Endothelial cell (in vitro differentiated cells): ENCODE measurements around the gene CARD10. TPM values are rescaled to one million over a fixed set of nuclear protein-coding genes. Genes with fewer than 3 reads are reported as not detected.

Experiments used
- DNase-seq: peaks from one replicate; pipeline ENCODE4 v3.0.0; 2021; ENCODE audit warnings: low spot score
- H3K27ac Mint-ChIP-seq: one replicate; pipeline ENCODE4 v1.8.0; 2021; ENCODE audit warnings: mixed read lengths, inconsistent platforms; ENCODE audit not compliant: unreplicated experiment
- H3K27me3 Mint-ChIP-seq: one replicate; pipeline ENCODE4 v1.8.0; 2021; ENCODE audit warnings: mild to moderate bottlenecking, moderate library complexity, mixed read lengths, inconsistent platforms; ENCODE audit not compliant: unreplicated experiment
- H3K36me3 Mint-ChIP-seq: one replicate; pipeline ENCODE4 v1.8.0; 2021; ENCODE audit warnings: mild to moderate bottlenecking, low read depth, mixed read lengths, inconsistent platforms; ENCODE audit not compliant: unreplicated experiment
- H3K4me1 Mint-ChIP-seq: one replicate; pipeline ENCODE4 v1.8.0; 2021; ENCODE audit warnings: mild to moderate bottlenecking, mixed read lengths, inconsistent platforms; ENCODE audit not compliant: unreplicated experiment
- H3K4me3 Mint-ChIP-seq: one replicate; pipeline ENCODE4 v1.8.0; 2021; ENCODE audit warnings: mild to moderate bottlenecking, mixed read lengths, inconsistent platforms; ENCODE audit not compliant: unreplicated experiment
- H3K9me3 Mint-ChIP-seq: one replicate; pipeline ENCODE4 v1.8.0; 2021; ENCODE audit warnings: mixed read lengths, inconsistent platforms; ENCODE audit not compliant: unreplicated experiment
- CTCF ChIP-seq: fragments of 200-600 bp; sonication (generic); IDR thresholded peaks from one replicate; pipeline ENCODE4 v1.5.0; 2021; ENCODE audit warnings: antibody characterized with exemption; ENCODE audit not compliant: unreplicated experiment
- total RNA-seq: library from RNA; stranded (reverse); fragmentation: NEBNext Ultra II Directional; extraction: Animal tissue kit (Norgen Biotek cat#: 25700); gene quantifications from one replicate; pipeline ENCODE4 v1.2.1, GENCODE V29; 2021; ENCODE audit not compliant: unreplicated experiment

Gene CARD10
- total RNA-seq, 1 donor from 2014 or later: 26.0 TPM

- H3K36me3 Mint-ChIP-seq: peaks cover 4% of the 10 kb centered on the region
- H3K4me1 Mint-ChIP-seq: no peaks in the 10 kb centered on the region
- DNase-seq: no peak
- H3K27ac Mint-ChIP-seq: no peak overlapping the region
- H3K9me3 Mint-ChIP-seq: no peaks in the 10 kb centered on the region
- no peak overlapping the region for H3K4me3 Mint-ChIP-seq
- TF ChIP-seq CTCF: no peak
- H3K27me3 Mint-ChIP-seq: peaks cover 2% of the 10 kb centered on the region
These were observed 78.3 kb downstream of the CARD10 start for GRCh38 chr22:37440875-37441274.

Other genes starting within 250 kb of the CARD10 start
- 0.33 TPM for gene CYTH4, start 236.9 kb downstream of the CARD10 start, total RNA-seq
- 1.2 TPM for gene ELFN2, start 91.9 kb downstream of the CARD10 start, total RNA-seq
- gene MFNG, start 33.0 kb downstream of the CARD10 start, total RNA-seq: 75.4 TPM
- 51.2 TPM for gene CDC42EP1, start 41.1 kb upstream of the CARD10 start, total RNA-seq
- gene LGALS2, start 60.7 kb upstream of the CARD10 start, total RNA-seq: not detected
- gene GGA1, start 89.4 kb upstream of the CARD10 start, total RNA-seq: 63.6 TPM
- gene SH3BP1, start 120.3 kb upstream of the CARD10 start, total RNA-seq: 11.6 TPM
- 13.4 TPM for gene PDXP, start 139.3 kb upstream of the CARD10 start, total RNA-seq
- 18.6 TPM for gene LGALS1, start 156.2 kb upstream of the CARD10 start, total RNA-seq
- gene NOL12, start 166.9 kb upstream of the CARD10 start, total RNA-seq: 15.7 TPM
- 110 TPM for gene TRIOBP, start 177.6 kb upstream of the CARD10 start, total RNA-seq